NCI-H2171 treated with DMSO at 0.1 percent for 48 hours (cell line): ENCODE measurements around the gene TMPRSS13.
"Not testable (repeated sequence)": the region's sequence is repeated elsewhere in the genome, so short reads cannot be mapped to it uniquely, and the experiment has no call there.

Experiments used
- DNase-seq: peaks from one replicate; lab custom pipeline; 2025; lab: John Stamatoyannopoulos, UW

TMPRSS13 gene

GRCh38 chr11:117929142-117929915, at the start of gene TMPRSS13:
TMPRSS13 (minus strand) TSS chr11:117929402; CDS start chr11:117929307, 95 bp downstream.
- no peak for DNase-seq

GRCh38 chr11:117978991-117979390, 49.8 kb upstream of the TMPRSS13 start:
- DNase-seq: no peak

GRCh38 chr11:117978291-117978910, 49.2 kb upstream of the TMPRSS13 start:
- not testable (repeated sequence) for DNase-seq

GRCh38 chr11:117977612-117978264, 48.5 kb upstream of the TMPRSS13 start:
- not testable (repeated sequence) for DNase-seq

GRCh38 chr11:117977029-117977428, 47.8 kb upstream of the TMPRSS13 start:
- no peak for DNase-seq

GRCh38 chr11:117976445-117976844, 47.2 kb upstream of the TMPRSS13 start:
- DNase-seq: no peak

- no peak for DNase-seq
These were observed 44.3 kb upstream of the TMPRSS13 start for GRCh38 chr11:117973503-117973860.

- peak; percentile 9 for DNase-seq
These were observed 43.7 kb upstream of the TMPRSS13 start for GRCh38 chr11:117972629-117973502.

GRCh38 chr11:117972044-117972443, 42.8 kb upstream of the TMPRSS13 start:
- no peak for DNase-seq

- DNase-seq: no peak
These were observed 41.3 kb upstream of the TMPRSS13 start for GRCh38 chr11:117970400-117971024.

GRCh38 chr11:117969160-117969991, 40.2 kb upstream of the TMPRSS13 start:
- DNase-seq: no peak

GRCh38 chr11:117966908-117967307, 37.7 kb upstream of the TMPRSS13 start:
- no peak for DNase-seq

- DNase-seq: no peak
These were observed 33.6 kb upstream of the TMPRSS13 start for GRCh38 chr11:117962826-117963225.

GRCh38 chr11:117961896-117962295, 32.7 kb upstream of the TMPRSS13 start:
- no peak for DNase-seq

- no peak for DNase-seq
These were observed 31.2 kb upstream of the TMPRSS13 start for GRCh38 chr11:117960406-117960805.

- DNase-seq: no peak
These were observed 30.4 kb upstream of the TMPRSS13 start for GRCh38 chr11:117959438-117960149.

- no peak for DNase-seq
These were observed 29.7 kb upstream of the TMPRSS13 start for GRCh38 chr11:117958949-117959348.

- no peak for DNase-seq
These were observed 23.9 kb upstream of the TMPRSS13 start for GRCh38 chr11:117953024-117953671.
